Measurements from ENCODE around the gene TTC7B. TPM values are rescaled to one million over a fixed set of nuclear protein-coding genes. Genes with fewer than 3 reads are reported as not detected.

The TTC7B gene
- total RNA-seq, 1 experiment from 2014 or later, result 15.2 TPM

DNA sequence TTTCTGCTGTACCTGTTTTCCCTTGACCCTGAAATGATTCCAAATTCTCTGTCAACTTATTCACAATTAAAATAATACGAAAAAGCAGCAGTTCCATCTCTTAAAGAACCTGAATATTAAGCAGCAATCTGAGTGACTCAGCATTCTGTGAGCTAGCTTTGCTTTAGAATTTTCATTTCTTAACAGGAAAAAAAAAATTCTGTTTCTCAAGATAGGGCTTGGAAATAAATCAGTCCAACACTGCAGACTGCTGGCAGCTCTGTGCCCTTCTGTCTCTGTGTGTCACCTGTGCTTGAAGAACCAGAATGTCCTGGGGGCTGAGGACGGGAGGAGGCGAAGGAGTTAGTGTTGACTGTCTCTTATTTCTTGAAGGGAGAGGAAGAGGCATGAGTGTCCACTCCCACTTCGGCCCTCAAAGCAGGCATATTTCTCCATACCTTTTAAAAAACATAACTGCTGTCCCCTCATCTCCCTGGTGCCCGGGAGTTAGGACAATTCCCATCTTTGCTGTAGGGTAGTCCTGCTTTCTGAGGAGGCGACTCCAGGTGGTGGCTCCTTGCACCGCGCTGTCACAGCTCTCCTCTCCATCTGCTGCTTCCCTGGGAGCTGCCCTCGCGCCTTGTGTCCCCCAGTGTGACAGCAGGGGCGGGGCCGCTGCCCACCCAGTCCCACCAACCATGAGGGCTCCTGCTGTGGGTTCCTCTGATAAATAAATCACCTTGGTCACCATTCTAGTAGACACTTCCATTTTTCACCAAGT is 216.3 kb downstream of the TTC7B start:
- DNase-seq (ENCODE audit: low spot score), result no peak

DNA sequence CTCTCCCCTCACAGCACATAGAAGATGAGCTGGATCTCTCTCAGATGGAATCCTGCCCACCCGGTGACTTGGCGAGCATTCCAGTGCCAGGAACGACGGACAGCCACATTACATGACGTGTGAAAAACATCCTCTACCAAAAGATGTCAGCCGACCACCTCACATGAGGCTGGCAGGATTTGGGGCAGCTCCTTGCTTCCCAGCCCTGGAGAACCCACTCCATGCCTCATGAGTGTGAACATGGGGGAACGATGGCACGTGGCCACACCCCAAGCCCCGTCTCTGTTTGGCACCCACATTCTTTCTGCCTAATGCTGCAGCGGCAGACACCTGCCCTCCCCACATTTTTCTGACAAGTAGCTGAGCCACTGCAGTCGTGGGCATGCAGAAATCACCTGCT is 216.9 kb downstream of the TTC7B start:
- DNase-seq (ENCODE audit: low spot score), result no peak

DNA sequence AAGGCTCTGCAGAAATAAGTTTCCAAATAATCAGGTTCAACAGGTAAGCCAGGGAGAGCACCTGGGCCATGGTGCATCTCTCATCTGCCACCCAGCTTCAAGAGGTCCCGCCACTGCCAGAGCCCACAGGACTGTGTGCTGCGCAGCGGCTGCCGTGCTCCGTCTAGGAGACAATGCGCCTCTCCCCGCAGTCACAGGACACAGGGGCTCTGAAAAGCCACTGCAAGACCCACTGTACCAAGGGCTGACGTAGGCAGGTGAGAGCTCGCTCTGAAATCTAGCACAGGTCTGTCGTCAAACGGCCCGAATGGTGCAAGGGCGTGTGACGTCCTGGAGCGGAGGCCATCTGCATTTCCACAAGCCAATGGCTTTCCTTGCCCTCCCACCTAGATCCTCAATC is 218.3 kb downstream of the TTC7B start:
- DNase-seq (ENCODE audit: low spot score), result no peak

DNA sequence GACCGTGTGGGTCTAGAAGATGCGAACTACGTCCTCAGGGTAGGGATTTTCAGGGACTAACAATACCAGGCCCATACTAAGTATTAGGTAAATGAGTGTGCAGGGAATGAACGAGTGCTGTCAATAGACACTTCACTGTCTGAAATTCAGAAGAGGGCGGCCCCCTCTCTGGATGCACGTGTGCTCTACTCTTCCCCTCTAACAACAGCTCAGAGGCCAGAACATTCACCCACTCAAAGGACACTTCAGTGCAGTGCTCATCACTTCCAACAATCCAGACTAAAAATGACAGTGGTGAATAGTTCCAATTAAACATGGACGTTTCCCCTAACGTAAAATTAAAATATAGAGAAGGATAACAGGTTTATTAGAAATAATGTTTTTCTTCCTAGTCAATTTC is 219.5 kb downstream of the TTC7B start:
- DNase-seq (ENCODE audit: low spot score), result no peak

DNA sequence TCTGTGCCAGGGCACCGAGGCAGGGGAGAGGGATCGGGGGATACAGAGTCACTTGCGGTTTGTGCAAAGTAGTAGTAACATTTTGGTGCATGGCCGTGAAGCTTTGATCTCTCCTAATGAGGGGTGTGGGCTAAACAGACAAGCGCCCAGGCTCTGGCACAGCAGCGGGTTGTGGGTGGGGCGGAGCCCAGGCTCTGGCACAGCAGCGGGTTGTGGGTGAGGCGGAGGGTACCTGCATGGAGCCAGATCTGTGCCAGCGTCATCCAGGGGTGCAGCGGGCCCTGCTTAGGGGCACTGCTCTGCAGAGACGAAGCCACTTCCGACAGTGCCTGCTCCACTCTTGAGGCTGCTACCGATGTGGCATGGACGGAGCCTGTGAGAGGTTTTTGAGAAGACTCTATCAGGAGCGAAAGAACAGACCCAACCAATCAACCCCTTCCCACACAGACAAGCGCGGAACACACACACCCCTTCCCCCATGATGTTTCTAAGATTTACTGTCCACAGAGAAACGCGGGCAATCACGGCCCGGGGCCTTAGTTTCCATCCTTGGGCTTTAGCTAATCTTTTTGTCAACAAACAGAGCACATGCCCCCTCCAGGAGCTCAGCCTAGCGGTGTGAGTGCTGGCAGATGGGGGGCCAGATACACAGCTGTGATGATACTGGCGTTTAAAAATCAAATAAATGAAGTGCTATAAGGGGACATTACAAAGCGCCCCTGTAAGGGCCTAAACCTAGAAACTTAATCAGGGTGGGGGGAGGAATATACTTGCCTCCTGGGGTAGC is 222.8 kb downstream of the TTC7B start:
- DNase-seq (ENCODE audit: low spot score), result no peak

- no peak for DNase-seq (ENCODE audit: low spot score)
Observed at GRCh38 chr14:90592655-90593054, 223.6 kb downstream of the TTC7B start.

GRCh38 chr14:90587918-90588317 is 228.3 kb downstream of the TTC7B start:
- no peak for DNase-seq (ENCODE audit: low spot score)

GRCh38 chr14:90587252-90587910 is 228.8 kb downstream of the TTC7B start:
- no peak for DNase-seq (ENCODE audit: low spot score)

DNA sequence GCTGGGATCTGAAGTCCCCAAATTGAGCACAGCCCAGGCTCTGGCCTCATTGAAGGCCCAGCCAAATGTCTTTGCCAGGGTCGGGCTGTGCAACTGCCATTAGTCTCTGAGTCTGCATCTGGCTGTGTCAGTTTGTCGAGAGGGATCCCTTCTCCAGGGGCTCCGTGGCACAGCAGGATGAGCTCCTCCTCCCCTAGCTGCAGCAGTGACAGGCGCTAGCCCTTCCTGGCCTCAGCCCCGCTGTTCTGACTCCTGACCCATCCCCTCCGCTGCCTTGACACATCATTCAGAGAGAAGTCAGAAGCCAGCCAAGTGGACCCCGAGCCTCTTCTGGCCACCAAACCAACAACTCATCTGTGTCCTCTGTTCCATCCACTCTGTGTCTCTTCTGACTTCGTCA is 231.1 kb downstream of the TTC7B start:
- DNase-seq (ENCODE audit: low spot score), result no peak

- no peak for DNase-seq (ENCODE audit: low spot score)
Observed at GRCh38 chr14:90583916-90584605, 232.2 kb downstream of the TTC7B start.

GRCh38 chr14:90583427-90583826 is 232.8 kb downstream of the TTC7B start:
- no peak for DNase-seq (ENCODE audit: low spot score)

DNA sequence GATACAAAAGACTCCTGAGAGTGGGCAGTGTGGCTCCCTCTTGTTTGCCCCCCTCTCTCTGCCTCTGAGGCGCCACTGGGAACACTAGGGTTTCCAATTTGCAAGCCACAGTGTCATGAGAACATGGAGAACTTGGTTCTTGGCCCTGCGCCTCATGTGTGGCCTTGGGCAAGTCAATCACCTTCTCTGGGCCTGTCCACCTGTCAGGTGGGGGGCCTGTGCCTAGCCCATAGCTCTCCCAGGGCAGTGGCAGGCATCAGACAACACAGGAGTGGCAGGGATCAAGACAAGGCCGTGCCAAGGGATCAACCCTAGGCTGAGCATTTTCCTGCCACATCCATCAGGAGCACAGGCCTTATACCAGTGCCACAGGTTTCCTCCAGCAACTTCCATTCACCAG is 234.1 kb downstream of the TTC7B start:
- DNase-seq (ENCODE audit: low spot score), result no peak

DNA sequence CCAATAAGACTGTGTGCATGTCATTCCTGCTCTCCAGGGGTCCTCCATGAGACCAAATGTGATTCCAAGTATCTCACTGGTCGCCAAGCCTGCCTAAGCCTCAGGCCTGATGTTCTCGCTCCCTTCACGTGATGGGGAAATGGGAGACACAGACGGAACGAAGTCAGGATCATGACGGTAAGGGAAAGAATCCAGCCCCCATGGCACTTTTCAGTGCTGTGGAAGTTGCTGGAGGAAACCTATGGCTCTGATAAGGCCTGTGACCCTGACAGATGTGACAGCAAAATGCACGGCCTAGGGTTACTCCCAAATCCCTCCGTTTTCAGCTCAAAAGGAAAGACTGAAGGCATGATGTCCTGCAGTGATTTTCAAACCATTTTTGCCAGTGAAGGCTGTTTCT is 234.5 kb downstream of the TTC7B start:
- DNase-seq (ENCODE audit: low spot score), result no peak

- DNase-seq (ENCODE audit: low spot score), result no peak
Observed at GRCh38 chr14:90580377-90581335, 235.6 kb downstream of the TTC7B start.

- DNase-seq (ENCODE audit: low spot score), result no peak
Observed at GRCh38 chr14:90579816-90580215, 236.4 kb downstream of the TTC7B start.

GRCh38 chr14:90579088-90579487 is 237.1 kb downstream of the TTC7B start:
- no peak for DNase-seq (ENCODE audit: low spot score)

- no peak for DNase-seq (ENCODE audit: low spot score)
Observed at GRCh38 chr14:90578283-90578985, 237.8 kb downstream of the TTC7B start.

DNA sequence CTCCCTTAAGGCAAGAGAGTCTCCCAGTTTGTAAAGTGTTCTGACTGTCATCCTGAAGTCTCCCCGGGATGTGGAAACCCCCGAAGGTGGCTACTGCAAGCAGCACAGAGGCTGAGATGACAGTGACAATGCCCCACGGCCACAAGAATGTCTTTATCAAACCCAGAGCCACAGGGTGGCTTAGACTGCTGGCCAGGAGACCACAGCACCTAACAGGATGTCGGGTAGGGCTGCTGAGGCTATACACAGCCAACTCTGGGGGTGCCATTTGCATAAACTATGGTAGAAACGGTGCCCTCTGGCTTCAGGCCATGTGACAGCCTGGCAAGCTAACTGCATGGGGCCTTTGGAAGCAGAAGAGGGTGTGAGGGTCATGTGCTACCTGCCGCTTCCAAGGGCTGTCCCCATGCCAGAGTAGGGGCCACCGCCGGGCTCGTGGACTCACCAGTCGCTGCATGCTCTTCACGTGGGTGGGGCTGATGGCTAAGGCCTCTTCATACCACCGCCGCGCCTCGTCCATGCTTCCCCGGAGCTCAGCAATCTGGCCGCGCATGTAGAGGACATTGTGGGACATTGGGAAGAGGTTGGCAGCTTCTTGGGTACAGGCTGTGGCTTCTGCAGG is 238.5 kb downstream of the TTC7B start:
- no peak for DNase-seq (ENCODE audit: low spot score)

- DNase-seq (ENCODE audit: low spot score), result no peak
Observed at GRCh38 chr14:90576981-90577660, 239.1 kb downstream of the TTC7B start.
